Activated CD4-positive, CD25-positive, alpha-beta regulatory T cell (primary cell): ENCODE data around the gene RASD2.

ENCODE experiments used
- DNase-seq, 4 experiments: peaks; one replicate each; lab custom pipeline; 2025; lab: John Stamatoyannopoulos, UW

Gene RASD2

GRCh38 chr22:35518811-35519210, 21.8 kb upstream of the RASD2 start:
- no peak for DNase-seq

DNA sequence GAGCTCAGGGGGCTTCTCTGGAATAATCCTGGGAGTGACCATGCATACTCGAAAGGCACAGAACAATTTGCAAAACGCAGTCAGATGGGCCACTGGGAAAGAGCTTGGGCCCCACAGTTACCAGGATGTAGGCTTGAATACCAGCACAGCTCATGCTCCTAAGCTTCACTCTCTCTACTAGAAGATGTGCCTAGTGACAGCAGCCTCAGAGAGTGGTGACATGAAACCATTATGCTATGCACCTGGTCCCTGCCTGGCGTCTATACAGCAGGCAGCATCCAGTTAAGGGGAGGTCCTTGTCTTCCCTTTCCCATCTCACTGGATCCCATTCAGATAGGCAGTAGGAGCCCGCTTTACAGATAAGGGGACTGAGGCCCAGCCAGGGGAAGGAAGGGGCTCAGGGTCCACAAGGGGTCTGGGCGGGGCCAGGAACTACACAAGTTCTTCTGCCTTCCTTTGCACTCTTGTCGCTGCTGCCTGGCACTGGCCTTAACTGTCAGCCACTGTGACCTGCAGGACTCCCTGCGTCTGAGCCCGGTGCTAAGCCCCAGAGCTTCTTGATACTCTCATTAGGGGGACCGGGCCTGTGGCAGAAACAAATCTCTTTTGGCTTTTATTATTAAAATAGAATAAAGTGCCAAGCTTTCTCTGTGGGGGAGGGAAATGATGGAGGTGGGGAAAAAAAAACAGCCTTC, 21.2 kb upstream of the RASD2 start:
- no peak for DNase-seq

- DNase-seq: no peak
Observed at GRCh38 chr22:35521358-35522224, 19.0 kb upstream of the RASD2 start.

GRCh38 chr22:35522225-35523149, 18.1 kb upstream of the RASD2 start:
- no peak for DNase-seq

DNA sequence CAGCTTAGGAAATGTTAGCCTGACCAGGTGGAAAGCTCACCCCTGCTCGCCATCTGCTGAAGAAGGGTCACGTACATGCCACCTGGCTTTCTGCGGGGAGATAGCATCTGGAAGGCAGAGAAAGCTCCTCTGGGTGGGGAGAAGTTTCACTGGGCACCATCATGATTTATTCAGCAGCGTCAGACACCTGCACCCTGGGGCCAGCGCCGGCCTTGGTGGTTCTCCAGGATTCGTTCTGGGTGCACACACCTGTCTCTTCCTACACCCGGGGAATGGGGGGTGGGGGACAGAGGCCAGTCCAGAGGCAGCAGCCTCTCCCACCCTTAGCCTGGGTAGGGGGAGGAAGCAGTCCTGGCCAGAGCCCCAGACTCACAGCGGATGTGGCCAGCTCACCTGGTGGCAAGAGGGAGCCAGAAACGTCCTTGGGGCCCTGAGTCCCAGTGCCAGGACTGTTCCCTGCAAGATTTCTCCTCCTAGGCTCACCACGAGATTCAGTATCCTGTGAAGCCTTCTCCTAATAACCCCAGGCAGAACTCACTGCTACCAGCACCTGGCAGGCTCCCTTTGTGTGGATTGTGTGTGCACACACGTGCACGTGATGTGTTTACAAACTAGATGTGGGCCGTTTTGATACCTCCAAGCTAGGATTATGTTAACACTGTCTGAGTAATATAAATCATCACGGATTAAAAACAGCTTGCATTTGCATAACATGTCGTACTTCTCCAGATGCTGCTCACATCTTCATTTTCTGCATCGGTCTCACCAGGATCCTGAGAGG, 17.3 kb upstream of the RASD2 start:
- DNase-seq: no peak

GRCh38 chr22:35524966-35525686, 15.5 kb upstream of the RASD2 start:
- DNase-seq: no peak

GRCh38 chr22:35525687-35526332, 14.8 kb upstream of the RASD2 start:
- no peak for DNase-seq

DNA sequence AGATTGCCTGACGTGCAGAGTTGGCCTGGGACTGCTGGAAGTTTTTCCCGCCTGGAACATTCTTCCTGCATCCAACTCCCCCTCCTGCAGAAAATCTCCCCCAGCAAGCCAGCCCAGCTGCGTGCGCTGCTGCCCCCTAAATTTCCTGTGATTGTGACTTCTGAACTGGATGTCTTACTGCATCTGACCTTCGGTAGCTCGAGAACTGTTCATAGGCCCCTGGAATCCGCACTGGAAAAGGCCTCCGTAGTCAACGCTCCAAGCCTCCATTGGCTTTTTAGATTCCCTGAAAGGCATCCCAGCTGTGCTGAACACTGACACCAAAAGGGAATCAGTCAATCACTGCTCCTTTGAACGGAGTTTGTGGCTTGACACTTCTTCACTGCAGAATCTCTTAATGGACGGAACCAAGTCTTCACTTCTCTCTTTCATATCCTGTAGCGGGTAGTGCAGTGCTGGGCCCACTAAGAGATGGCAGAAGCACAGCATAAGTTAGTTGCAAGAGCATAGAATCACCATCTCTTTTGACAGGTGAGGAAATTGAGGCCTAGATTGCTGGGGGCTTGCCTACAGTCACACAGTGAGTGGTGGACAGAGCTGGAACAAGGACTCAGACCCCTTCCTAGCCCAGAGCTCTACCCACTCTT, 14.2 kb upstream of the RASD2 start:
- no peak for DNase-seq

DNA sequence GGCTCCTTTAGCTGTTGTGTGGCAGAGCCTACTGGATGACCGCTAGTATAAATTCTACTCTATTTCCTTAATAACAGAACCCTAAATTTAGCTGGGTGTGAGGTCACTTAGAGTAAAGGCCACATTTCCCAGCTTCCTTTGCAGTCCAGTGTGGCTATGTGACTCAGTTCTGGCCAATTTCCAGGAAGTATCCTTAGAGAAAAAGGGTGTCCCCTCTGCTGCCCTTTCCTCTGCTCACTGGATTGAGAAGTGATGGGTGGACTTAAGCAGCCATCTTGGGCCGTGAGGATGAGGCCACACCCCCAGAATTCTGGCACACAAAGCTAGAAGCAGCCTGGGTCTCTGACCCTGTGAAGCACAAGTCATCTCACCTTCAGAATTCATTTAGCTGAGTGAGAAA, 11.7 kb upstream of the RASD2 start:
- no peak for DNase-seq

DNA sequence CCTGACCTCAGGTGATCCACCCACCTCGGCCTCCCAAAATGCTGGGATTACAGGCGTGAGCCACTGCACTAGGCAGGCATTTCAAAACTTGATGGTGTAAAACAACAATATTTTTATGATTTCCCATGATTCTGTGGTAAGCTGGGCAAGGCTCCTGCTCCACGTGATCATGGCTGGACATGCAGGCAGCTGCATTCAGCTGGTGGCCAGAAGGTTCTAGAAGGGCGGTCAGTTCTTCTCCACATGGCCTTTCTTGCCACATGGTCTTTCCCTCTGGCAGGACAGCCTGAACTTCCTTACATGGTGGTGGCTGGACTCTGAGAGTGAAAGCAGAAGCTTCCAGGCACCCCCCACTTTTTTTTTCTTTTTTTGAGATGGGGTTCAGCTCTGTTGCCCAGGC, 9.9 kb upstream of the RASD2 start:
- no peak for DNase-seq

DNA sequence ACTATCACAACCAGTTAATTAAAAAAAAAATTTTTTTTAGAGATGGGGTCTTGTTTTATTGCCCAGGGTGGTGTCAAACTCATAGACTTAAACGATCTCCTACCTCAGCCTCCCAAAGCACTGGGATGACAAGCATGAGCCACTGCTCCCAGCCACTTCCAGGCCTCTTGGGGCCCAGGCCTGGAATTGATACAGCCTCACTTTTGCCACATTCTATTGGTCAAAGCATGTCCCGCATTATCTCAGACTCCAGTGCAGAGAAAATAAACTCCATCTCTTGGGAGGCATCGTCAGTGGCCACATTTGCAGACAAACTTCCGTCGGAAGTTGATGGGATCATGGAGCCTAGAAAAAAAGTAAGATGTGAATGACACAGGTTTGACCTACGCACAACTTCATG, 9.4 kb upstream of the RASD2 start:
- no peak for DNase-seq

- no peak for DNase-seq
Observed at GRCh38 chr22:35531676-35532075, 9.0 kb upstream of the RASD2 start.

DNA sequence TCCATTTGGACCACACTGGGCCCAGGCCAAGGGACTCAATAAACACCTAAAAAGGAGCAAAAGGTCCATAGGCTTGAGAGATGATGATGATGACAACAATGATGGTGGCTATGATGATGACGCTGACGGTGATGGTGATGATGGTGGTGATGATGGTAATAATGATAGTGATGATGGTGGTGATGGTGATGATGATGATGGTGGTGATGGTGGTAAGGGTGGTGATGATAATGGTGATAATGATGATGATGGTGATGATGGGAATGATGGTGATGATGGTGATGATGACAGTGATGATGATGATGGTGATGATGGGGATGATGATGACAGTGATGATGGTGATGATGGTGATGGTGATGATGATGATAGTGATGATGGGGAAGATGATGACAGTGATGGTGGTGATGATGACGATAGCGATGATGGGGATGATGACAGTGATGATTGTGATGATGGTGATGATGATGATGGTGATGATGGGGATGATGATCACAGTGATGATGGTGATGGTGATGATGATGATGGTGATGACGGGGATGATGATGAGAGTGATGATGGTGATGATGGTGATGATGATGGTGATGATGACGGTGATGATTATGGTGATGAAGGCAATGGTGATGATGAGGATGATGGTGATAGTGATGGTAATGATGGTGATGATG, 7.1 kb upstream of the RASD2 start:
- DNase-seq: no peak

DNA sequence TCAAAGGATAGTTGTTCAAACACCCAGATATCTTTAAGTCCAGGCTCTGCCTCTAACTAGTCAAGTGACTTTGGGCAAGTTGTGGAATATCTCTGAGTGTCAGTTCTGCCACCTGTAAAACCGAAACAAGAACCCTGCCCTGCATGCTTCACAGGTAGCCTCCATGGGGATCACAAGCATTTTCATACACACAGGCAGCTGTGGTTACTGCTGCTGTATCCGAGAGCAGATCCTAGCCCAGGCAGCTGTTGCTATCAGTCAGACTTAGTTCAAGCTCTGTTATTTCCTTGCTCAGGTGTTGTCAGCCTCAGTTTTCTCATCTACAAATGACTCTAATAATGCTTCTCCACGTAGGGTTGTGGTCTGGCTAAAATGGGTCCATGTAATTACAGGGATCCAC, 6.5 kb upstream of the RASD2 start:
- DNase-seq: no peak

GRCh38 chr22:35537232-35537631, 3.4 kb upstream of the RASD2 start:
- no peak for DNase-seq

- no peak for DNase-seq
Observed at GRCh38 chr22:35538801-35539321, 1.8 kb upstream of the RASD2 start.

DNA sequence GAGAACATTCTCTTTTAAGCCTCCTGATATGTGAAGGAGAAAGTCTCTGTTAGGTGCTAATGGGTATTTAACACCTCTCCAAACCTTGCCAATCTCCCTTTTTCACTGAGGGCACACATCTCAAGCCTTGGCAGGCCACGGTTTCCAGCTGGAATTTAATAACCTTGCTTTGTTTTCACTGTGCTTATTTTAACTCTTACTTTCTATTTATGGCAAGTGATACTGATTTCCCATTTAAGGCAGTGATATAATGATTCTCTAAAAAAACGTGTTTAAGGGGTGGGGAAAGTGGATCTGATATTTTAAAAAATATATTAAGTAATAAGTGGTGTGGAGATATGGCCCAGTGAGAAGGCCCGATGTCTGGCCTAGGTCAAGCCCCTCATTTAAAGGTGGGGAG, 1.1 kb upstream of the RASD2 start:
- no peak for DNase-seq

DNA sequence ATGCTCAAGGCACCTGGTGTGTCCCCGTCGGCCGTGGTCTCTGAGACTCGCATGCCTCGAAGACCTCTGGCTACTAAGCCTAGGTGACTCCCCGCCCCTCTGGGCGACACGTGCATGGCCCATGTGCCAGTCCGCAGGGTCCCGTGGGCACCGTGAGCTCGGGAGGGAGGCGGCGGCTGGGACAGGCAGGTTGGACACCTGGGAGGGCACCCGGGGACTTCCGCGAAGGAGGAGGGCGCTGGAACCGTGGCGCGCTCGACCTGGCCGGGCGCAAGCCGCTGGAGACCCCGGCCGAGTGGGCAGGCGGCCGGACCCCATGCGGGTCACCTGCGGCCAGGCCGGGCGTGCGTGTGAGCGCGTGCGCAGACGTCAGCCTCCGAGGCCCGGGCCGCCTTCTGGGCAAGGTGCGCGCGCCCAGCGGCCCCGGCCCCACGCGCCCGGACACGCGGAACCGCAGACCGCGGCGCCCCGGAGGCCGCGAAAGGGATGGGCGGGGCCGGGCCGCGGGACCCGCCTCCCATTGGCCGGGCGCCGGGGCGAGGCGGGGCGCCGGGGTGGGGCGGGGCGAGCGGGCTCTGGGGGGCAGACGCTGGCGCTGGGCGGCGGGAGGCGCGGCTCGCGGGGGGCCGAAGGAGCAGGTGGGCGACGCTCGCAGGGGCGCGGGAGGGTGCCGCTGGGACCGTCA, 579 bp upstream of the RASD2 start:
- peak; percentile 35 to 49 (median 41) for DNase-seq
